ENCODE measurements around the gene ASTN2. TPM values are rescaled to one million over a fixed set of nuclear protein-coding genes. Genes with fewer than 3 reads are reported as not detected.

The ASTN2 gene
- total and polyA plus RNA-seq, 10 of the 15 experiments (the other 5 are each of a cell fraction or from before 2014, with no cell fraction given), result 1.4 to 15.7 (median 7.0) TPM

- TF ChIP-seq USF2 (IDR thresholded peaks at IDR 0.05; ENCODE audit: borderline replicate concordance, low read depth, low read length) (no peak), IKZF2 (IDR thresholded peaks at IDR 0.05) (no peak), SMAD1 (IDR thresholded peaks at IDR 0.05; ENCODE audit: low read depth, partially characterized antibody) (no peak), ZBTB40 (IDR thresholded peaks at IDR 0.05; ENCODE audit: borderline replicate concordance) (no peak), ZNF622 (IDR thresholded peaks at IDR 0.05) (no peak)
Measured at GRCh38 chr9:117153021-117153420, 261.8 kb downstream of the ASTN2 start (continued).

- in situ Hi-C loops (cut with MboI), result no loop called here
Measured at GRCh38 chr9:117151716-117152115, 263.1 kb downstream of the ASTN2 start.

More at GRCh38 chr9:117151716-117152115, 263.1 kb downstream of the ASTN2 start:
- ATAC-seq, result no peak
- no peaks in the 10 kb centered on the region for H4K20me1 ChIP-seq (ENCODE audit: control insufficient read depth, insufficient read depth)
- ChIA-PET CTCF (no interaction called here), POLR2A (no interaction called here), SMC1A (ENCODE audit: uncharacterized antibody, unreplicated experiment) (no interaction called here), RAD21 (ENCODE audit: unreplicated experiment) (no interaction called here)
- no peak overlapping the region for H3K27ac ChIP-seq (ENCODE audit: control insufficient read depth, insufficient read depth)
- no peaks in the 10 kb centered on the region for H3K36me3 ChIP-seq (ENCODE audit: control insufficient read depth in 2 of 2, insufficient read depth in 2 of 2, low read length in 1 of 2)
- no peak for DNase-seq (ENCODE audit: low read depth, low spot score)
- no TSS peak for BruUV-seq (replicated peaks)
- no peak for TF ChIP-seq ATF7 (IDR thresholded peaks at IDR 0.05; ENCODE audit: low read depth)
- TF ChIP-seq EED (IDR thresholded peaks at IDR 0.05; ENCODE audit: low read depth), result no peak
- no peak for TF ChIP-seq GATAD2B (conservative IDR thresholded peaks at IDR 0.05; ENCODE audit: low read depth)
- no peak for TF ChIP-seq ATF3 (IDR thresholded peaks at IDR 0.05; ENCODE audit: borderline replicate concordance, extremely low read depth, low read depth, low read length)
- TF ChIP-seq ZNF622 (IDR thresholded peaks at IDR 0.05), result no peak
- TF ChIP-seq CHD4 (IDR thresholded peaks at IDR 0.05), result no peak
- TF ChIP-seq ZNF217 (IDR thresholded peaks at IDR 0.05), result no peak
- no peak for TF ChIP-seq HDAC2 (IDR thresholded peaks at IDR 0.05)
- TF ChIP-seq NRF1 (conservative IDR thresholded peaks at IDR 0.05; ENCODE audit: low read depth, low read length), result no peak
- no peak for TF ChIP-seq MTA3 (IDR thresholded peaks at IDR 0.05; ENCODE audit: borderline replicate concordance, low read length)
- H3K27me3 ChIP-seq (replicated peaks in 1 of 2; ENCODE audit: control insufficient read depth in 2 of 2, insufficient read depth in 2 of 2, low read length in 1 of 2), result no peaks in the 10 kb centered on the region
- no peak for FAIRE-seq
- intact Hi-C loops (cut with micrococcal nuclease; ENCODE audit: unreplicated experiment), result no loop called here
- H3K4me2 ChIP-seq (ENCODE audit: control insufficient read depth, insufficient read depth), result no peak overlapping the region
- no peak overlapping the region for H2AFZ ChIP-seq (ENCODE audit: control insufficient read depth, low read depth, low read length)
- no peaks in the 10 kb centered on the region for H3K79me2 ChIP-seq (ENCODE audit: control insufficient read depth, insufficient read depth, low read length)
- WGBS (ENCODE audit: insufficient coverage, insufficient replicate concordance, low lambda C conversion rate, missing lambda C conversion rate), result 0% methylated on average over 2 of the region's 2 CpGs
- no peak overlapping the region for H3K4me3 ChIP-seq
- no peaks in the 10 kb centered on the region for H3K4me1 ChIP-seq (ENCODE audit: control insufficient read depth, insufficient read depth, low read length)
- no peaks in the 10 kb centered on the region for H3K9me3 ChIP-seq (replicated peaks; ENCODE audit: control insufficient read depth, insufficient read depth, low read length)
- no peak overlapping the region for H3K9ac ChIP-seq (ENCODE audit: control insufficient read depth, insufficient read depth, low read length)
